Adrenal gland (tissue), 12 donors: ENCODE data around the gene POLR2J2. TPM values are rescaled to one million over a fixed set of nuclear protein-coding genes. Genes with fewer than 3 reads are reported as not detected.
"Not testable (repeated sequence)": the region's sequence is repeated elsewhere in the genome, so short reads cannot be mapped to it uniquely, and the experiment has no call there.

Source experiments
- DNase-seq, 7 donors: peaks; one replicate each; pipeline ENCODE4 v3.0.0-alpha.2; 2019 to 2020
- H3K27ac ChIP-seq, 5 donors: fragments of 200-600 bp; sonication (generic) in 4 of 5; 1 replicate in 3 of 5; 2 replicates in 2 of 5; pipeline versions ENCODE4 v1.5.1 to v1.8.0; 2016 to 2020; ENCODE audit warnings: mild to moderate bottlenecking in 1 of 5
- H3K27me3 ChIP-seq: fragments of 200-600 bp; 2 replicates; pipeline ENCODE4 v1.8.0; 2021
- H3K36me3 ChIP-seq, 2 donors: fragments of 200-600 bp; replicated peaks in 1 of 2; 1 replicate in 1 of 2; 2 replicates in 1 of 2; pipeline versions ENCODE4 v1.5.1 to v1.8.0; 2018 to 2022
- H3K4me1 ChIP-seq, 2 donors: fragments of 200-600 bp; replicated peaks in 1 of 2; 1 replicate in 1 of 2; 2 replicates in 1 of 2; pipeline versions ENCODE4 v1.5.1 to v1.8.0; 2018 to 2021
- H3K4me3 ChIP-seq, 4 donors: fragments of 200-600 bp; sonication (generic) in 3 of 4; one replicate each; pipeline ENCODE4 v1.5.1; 2016 to 2018
- H3K9me3 ChIP-seq, 3 donors: fragments of 200-600 bp; sonication (generic) in 1 of 3; replicated peaks in 1 of 3; 1 replicate in 2 of 3; 2 replicates in 1 of 3; pipeline versions ENCODE4 v1.5.1 to v1.8.0; 2016 to 2021
- WGBS, 4 donors: extraction: QIAGEN DNeasy Blood & Tissue Kit in 2 of 4; methylation state at CpG; one replicate each; pipeline versions ENCODE4 v1.1.5 to v1.1.7; 2013 to 2017; 5-methylcytosine and 5-hydroxymethylcytosine counted together
- intact Hi-C, 2 donors: fragments of 100-400 bp; cut with DNase I; formaldehyde crosslinking; loops; one replicate each; pipeline versions ENCODE4 v1.14.1 to v1.15.0; 2022 to 2023
- polyA plus RNA-seq, 3 donors: library from polyadenylated mRNA; stranded (reverse); fragments of 200-250 nt in 2 of 3; fragments of 350-450 nt in 1 of 3; fragmentation: Illumina TruSeq in 1 of 3; extraction: RNeasy Lipid Tissue Mini Kit (QIAGEN cat#74804) in 1 of 3; gene quantifications; one replicate each; pipeline ENCODE4 v1.2.3, GENCODE V29; 2013 to 2014
- total RNA-seq, 9 donors: library from RNA; depleted of rRNA in 4 of 9; stranded (reverse); fragments of >200 nt in 4 of 9; fragments of 120-200 nt in 1 of 9; fragmentation: NEBNext Ultra II Directional in 1 of 9; extraction: Animal tissue kit (Norgen Biotek cat#: 25700) in 1 of 9; gene quantifications; one replicate each; pipeline versions ENCODE4 v1.1.0 to v1.2.4, GENCODE V29; 2013 to 2023
- donor health status: healthy with polysubstance abuse.
- donor health status: Bipolar disorder and iron deficiency.
- donor health status: DM: yes; HTN: yes; CAD: no.
- donor health status: DM: no; HTN: no; CAD: no.
- donor health status: DM: no; HTN: no; CAD: no.
- donor health status: DM: yes; HTN: yes; CAD: no.

The POLR2J2 gene
- total and polyA plus RNA-seq, 12 donors, result 0.55 to 8.6 (median 3.9) TPM; not detected in 1

DNA sequence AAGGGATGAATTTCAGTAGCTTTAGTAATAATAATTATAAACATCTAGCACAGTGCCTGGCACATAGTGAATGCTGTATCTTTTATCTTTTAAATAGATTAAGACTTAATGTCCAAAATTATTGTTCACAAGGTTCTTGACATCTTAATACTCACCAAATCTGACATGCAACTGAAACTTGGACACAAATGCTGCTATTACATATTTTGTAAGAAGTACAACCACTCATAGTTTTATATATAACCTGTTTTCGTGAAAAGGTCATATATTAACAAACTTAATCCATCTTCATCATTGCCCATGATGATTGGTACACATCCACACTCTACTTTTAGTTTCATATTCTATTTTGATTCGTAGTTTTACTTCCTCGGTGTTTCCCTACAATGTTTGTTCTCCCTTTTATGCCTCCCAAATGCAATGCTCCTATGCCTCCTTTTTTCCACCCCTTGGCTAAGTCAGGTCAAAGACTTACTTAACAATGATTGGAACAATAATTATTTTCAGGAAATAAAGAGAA lies 23.6 kb upstream of the POLR2J2 start:
- H3K27ac ChIP-seq, intact Hi-C loops, DNase-seq, H3K4me3 ChIP-seq, H3K27me3 ChIP-seq, H3K36me3 ChIP-seq, H3K9me3 ChIP-seq, H3K4me1 ChIP-seq: not testable (repeated sequence)
- 25 to 71% (median 49%) methylated on average over 1 to 3 of the region's 3 CpGs for WGBS, 4 donors

DNA sequence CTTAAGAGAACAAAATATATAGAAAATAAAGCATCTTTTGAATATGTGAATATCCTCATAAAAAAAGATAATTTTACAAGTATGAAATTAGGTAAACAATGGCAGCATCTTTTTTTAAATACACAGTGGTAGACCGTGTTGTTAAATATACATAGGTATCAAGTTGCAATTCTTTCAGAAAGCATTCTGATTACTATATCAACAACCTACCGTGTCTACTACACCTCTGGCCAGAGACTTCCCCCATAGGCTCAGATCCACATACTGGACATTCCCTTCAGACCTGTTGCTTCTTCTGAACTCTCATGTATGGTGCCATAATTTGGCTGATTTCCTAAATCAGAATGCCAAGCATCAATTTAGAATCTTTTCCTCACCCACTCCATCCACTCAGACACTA lies 22.5 kb upstream of the POLR2J2 start:
- WGBS, 4 donors, result 66 to 81% (median 70%) methylated on average over 2 of the region's 2 CpGs
- H3K4me1 ChIP-seq, H3K36me3 ChIP-seq, H3K27ac ChIP-seq, H3K4me3 ChIP-seq, H3K9me3 ChIP-seq, intact Hi-C loops, H3K27me3 ChIP-seq, DNase-seq: not testable (repeated sequence)

DNA sequence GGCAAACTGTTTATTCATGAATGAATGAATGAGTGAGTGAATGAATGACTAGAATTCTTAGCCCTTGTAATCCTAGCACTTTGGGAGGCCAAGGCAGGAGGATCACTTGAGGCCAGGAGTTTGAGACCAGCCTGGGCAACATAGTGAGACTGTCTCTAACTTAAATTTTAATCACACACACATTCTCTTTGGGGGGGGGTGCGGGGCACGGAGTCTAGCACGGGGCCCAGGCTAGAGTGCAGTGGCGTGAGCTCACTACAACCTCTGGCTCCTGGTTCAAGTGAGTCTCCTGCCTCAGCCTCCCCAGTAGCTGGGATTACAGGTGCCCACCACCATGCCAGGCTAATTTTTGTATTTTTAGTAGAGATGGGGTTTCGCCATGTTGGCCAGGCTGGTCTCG lies 19.1 kb upstream of the POLR2J2 start:
- intact Hi-C loops, H3K27ac ChIP-seq, H3K4me3 ChIP-seq, H3K36me3 ChIP-seq, H3K9me3 ChIP-seq, H3K4me1 ChIP-seq, H3K27me3 ChIP-seq: not testable (repeated sequence)
- DNase-seq, result peak in 1 of 7 donors; percentile 24
- 86 to 91% methylated on average over 4 of the region's 6 CpGs; no CpG with 5 or more reads in 2 of the 4 donors for WGBS, 4 donors

DNA sequence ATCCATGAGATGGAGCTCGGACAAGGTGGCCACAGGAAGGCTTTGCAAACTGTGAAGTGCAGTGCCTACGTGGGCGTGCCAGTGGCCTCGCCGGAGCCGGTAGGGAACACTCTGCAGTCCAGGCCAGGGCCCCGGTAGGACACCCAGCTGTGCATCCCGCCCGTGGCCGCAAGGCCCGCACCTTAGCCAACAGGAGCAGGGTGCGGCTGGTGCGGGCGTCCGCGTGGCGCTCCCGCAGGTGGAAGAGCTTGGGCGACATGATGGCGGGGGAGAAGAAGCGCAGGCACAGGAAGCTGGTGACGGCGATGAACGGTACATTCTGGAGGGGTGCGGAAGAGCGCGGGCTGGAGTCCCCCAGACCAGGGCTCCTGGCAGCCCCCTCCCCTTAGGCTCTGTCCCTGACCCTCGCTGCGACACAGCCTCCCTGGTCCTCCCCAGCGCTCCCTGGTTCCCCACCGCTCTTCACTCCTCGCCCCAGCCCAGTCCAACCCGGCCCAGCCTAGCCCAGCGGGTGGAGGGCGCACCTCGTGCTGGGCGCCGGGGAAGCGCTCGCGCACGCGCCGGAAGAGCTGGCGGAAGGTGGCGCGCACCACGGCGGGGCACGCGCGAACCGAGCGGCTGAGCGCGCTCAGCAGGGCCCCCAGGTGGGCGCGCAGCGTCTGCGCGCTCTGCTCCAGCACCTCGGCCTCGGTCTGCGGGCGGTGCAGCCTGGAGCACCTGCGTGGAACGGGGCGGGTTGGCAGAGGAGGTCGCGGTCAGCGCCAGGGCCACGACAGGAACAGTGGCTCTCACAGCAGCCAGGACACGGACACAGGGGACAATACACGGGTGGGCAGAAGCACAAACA lies 18.2 kb upstream of the POLR2J2 start:
- not testable (repeated sequence) for H3K4me3 ChIP-seq

DNA sequence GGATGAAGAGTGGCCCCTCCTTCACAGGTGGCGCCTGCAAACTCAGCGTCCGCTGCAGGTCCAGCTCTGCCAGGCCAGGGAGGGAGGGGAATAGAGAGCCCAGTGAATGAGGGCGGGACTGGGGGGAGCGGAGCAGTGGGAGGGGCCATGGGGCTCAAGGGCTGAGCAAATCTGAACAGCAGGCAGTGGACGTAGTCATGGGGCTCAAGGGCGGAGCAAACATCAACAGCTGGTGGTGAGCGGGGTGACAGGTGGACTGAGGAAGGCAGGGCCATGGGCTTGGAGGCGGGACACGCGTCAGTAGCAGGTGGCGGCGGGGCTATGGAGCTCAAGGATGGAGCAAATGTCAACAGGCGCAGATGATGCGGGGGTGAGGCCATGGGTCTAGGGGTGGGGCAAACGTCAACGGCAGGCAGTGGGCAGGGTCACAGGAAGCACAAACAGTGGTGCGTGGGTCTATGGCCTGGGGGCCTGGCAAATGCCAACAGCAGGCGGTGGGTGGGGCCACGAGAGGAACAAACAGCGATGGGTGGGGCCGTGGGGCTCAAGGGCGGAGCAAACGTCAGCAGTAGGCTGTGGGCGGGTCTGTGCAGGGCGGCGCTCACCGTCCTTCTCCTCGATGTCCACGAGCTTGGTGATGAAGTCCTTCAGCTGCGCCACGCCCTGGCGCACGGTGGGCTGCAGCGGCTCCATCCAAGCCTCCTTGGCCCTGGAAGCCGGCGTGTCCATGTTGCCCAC lies 17.0 kb upstream of the POLR2J2 start:
- H3K36me3 ChIP-seq, intact Hi-C loops, H3K9me3 ChIP-seq, H3K4me3 ChIP-seq, H3K27me3 ChIP-seq, DNase-seq, H3K27ac ChIP-seq, H3K4me1 ChIP-seq: not testable (repeated sequence)
- WGBS, 4 donors, result no CpG with 5 or more reads among the region's 37 CpGs

More for the DNA sequence above, 18.2 kb upstream of the POLR2J2 start:
- 60 to 61% methylated on average over 8 to 19 of the region's 74 CpGs; no CpG with 5 or more reads in 2 of the 4 donors for WGBS, 4 donors
- H3K4me1 ChIP-seq, H3K27me3 ChIP-seq, DNase-seq, intact Hi-C loops, H3K36me3 ChIP-seq, H3K27ac ChIP-seq, H3K9me3 ChIP-seq: not testable (repeated sequence)

DNA sequence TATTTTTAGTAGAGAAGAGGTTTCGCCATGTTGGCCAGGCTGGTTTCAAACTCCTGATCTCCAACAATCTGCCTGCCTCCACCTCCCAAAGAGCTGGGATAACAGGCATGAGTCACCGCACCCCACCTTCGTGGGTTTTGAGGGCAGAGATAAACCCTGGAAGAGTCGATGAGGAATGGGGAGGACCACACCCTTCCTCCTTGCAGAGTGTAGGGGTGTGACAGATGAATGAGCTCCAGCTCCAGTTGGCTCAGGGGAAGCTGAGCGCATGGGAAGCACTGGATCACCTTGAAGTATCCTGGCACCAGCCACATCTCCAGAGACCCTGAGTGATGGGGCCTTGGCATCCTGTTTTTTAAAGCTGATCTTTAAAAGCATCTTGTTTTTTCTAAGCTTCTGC lies 11.1 kb upstream of the POLR2J2 start:
- H3K4me3 ChIP-seq, intact Hi-C loops, H3K27ac ChIP-seq, H3K36me3 ChIP-seq, H3K27me3 ChIP-seq, H3K4me1 ChIP-seq, DNase-seq, H3K9me3 ChIP-seq: not testable (repeated sequence)
- no CpG with 5 or more reads among the region's 5 CpGs for WGBS, 4 donors

DNA sequence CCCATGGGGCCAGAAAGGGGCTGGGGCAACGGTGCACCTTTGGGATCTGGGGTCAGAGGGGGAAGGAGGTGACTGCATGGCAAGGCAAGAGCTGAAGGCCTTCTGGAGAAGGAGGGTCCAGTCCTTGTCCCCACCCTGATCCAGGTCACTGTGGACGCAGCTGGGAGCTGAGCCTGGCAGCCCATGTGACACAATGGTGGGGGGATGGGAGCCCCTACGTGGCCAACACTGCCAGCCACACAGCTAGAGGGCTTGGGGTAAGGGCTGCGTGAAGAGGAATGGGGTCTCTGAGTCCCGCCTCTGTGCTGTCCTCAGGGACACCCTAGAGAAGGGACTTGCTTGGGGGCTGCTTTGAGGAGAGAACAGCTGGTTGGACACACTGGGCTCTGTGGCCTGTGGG lies 9.3 kb upstream of the POLR2J2 start:
- H3K36me3 ChIP-seq, DNase-seq, H3K9me3 ChIP-seq, H3K4me3 ChIP-seq, H3K27me3 ChIP-seq, H3K4me1 ChIP-seq, H3K27ac ChIP-seq, intact Hi-C loops: not testable (repeated sequence)
- WGBS, 4 donors, result no CpG with 5 or more reads among the region's 5 CpGs

DNA sequence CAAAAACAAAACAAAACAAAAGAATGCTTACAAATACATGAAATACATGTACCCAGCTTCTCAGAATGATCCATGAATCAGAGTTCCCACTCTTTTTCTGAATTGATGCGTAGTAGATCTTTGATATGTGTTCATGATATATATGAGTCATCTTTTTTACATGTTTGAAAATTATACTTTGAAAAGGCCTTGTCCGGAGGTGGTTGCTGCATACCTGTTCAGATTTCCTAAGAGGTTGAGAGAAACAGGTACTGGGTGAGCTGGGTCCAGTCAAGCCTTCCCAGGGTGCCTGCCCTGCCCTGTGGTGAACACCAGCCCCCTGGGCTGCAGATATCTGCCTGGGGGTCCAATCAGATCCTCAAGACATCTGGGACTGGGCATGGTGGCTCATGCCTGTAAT lies 4.1 kb upstream of the POLR2J2 start:
- DNase-seq, H3K36me3 ChIP-seq, H3K4me3 ChIP-seq, intact Hi-C loops, H3K27ac ChIP-seq, H3K4me1 ChIP-seq, H3K9me3 ChIP-seq, H3K27me3 ChIP-seq: not testable (repeated sequence)
- WGBS, 4 donors, result 93% methylated on average over 1 of the region's 2 CpGs; no CpG with 5 or more reads in 2 of the 4 donors

DNA sequence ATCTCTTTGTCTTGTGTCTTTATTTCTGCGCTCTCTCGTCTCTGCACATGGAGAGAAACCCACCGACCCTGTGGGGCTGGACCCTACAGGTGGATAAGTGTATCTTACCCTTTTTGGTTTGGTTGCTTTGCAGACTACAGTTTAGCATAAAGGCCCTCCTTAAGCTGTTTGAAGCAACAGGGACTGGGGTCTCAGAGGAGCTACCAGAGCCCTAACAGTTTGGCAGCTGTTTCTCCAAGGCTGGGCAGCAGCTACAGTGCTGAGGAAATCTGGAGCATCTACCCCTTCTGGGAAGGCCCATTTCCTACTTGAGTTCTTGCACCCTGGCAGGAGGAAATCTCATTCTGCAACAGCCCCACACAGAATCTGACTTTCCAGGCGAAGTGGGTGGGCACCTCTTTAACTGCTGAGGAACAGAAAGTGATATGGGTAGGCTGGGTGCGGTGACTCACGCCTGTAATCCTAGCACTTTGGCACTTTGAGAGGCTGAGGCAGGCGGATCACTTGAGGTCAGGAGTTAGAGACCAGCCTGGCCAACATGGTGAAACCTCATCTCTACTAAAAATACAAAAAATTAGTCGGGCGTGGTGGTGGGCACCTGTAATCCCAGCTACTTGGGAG lies 2.1 kb upstream of the POLR2J2 start:
- H3K9me3 ChIP-seq, H3K36me3 ChIP-seq, H3K27me3 ChIP-seq, DNase-seq, H3K4me1 ChIP-seq, H3K4me3 ChIP-seq, H3K27ac ChIP-seq, intact Hi-C loops: not testable (repeated sequence)
- WGBS, 4 donors, result no CpG with 5 or more reads among the region's 9 CpGs

DNA sequence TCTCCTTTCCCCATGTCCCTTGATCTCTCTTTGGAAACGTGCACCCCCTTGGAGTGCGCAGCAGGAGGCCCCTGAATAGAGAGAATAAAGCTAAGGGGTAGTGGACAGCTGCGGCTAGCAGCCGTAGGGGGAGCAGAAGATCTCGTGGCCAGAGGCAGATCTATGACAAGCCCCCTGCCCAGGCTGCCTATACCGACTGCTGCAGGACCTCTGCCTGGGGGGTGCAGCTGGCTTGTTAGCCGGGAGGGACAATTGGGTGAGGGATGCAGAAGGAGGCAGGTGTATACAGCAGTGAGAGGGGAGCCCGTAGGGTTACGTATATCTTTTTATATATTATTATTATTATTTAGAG lies 469 bp upstream of the POLR2J2 start:
- H3K27me3 ChIP-seq, intact Hi-C loops, H3K4me1 ChIP-seq, DNase-seq, H3K27ac ChIP-seq, H3K36me3 ChIP-seq, H3K9me3 ChIP-seq: not testable (repeated sequence)
- WGBS, 4 donors, result no CpG with 5 or more reads among the region's 9 CpGs
- H3K4me3 ChIP-seq, result peak overlapping the region in 1 of 4 donors; percentile 45

DNA sequence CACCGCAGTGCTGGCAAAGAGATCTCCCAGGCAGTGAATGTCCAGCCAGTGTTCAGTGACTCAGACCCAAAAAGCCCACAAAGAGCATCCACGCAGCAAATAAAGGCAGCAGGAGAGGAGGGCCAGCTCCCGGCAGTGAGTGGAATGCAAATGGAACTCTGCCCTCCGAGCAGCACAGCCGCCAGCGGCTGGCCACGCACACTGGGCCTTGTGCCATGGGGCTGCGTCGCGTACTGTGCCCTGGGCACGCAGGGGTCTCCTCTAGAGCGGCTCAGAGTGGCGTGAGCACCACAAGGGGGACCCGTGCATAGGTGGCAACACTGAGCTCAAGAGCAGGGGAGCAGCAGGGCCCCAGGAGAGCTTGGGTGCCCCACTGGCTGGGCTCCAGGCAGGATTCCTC lies 3.9 kb downstream of the POLR2J2 start:
- H3K9me3 ChIP-seq, H3K27me3 ChIP-seq, H3K36me3 ChIP-seq, H3K27ac ChIP-seq, H3K4me1 ChIP-seq, H3K4me3 ChIP-seq, intact Hi-C loops, DNase-seq: not testable (repeated sequence)
- 93 to 96% methylated on average over 8 of the region's 14 CpGs; no CpG with 5 or more reads in 2 of the 4 donors for WGBS, 4 donors
